Thoracic aorta (tissue), 2 donors: ENCODE data around the gene MXD3. TPM values are rescaled to one million over a fixed set of nuclear protein-coding genes. Genes with fewer than 3 reads are reported as not detected.
"Not testable (repeated sequence)": the region's sequence is repeated elsewhere in the genome, so short reads cannot be mapped to it uniquely, and the experiment has no call there.

Source experiments
- ATAC-seq: fragments of 150-250 bp; one replicate; pipeline ENCODE4 v1.8.0; 2017; ENCODE audit warnings: low read depth; ENCODE audit not compliant: insufficient number of reproducible peaks, low FRiP score
- DNase-seq: peaks from one replicate; pipeline ENCODE4 v3.0.0-alpha.2; 2020; ENCODE audit warnings: low spot score
- H3K27ac ChIP-seq, 2 donors: fragments of 200-600 bp; sonication (generic); 1 replicate in 1 of 2; 2 replicates in 1 of 2; pipeline ENCODE4 v1.5.1; 2016; ENCODE audit warnings: mild to moderate bottlenecking in 2 of 2, moderate library complexity in 2 of 2
- H3K27me3 ChIP-seq: fragments of 200-600 bp; sonication (generic); replicated peaks from 2 replicates; pipeline ENCODE4 v1.6.0; 2016; ENCODE audit warnings: mild to moderate bottlenecking; ENCODE audit not compliant: insufficient read depth
- H3K36me3 ChIP-seq: fragments of 200-600 bp; sonication (generic); one replicate; pipeline ENCODE4 v1.5.1; 2016
- H3K4me1 ChIP-seq, 2 donors: fragments of 200-600 bp; sonication (generic); 1 replicate in 1 of 2; 2 replicates in 1 of 2; pipeline versions ENCODE4 v1.5.1 to v1.6.0; 2016; ENCODE audit warnings: low read depth in 2 of 2, mild to moderate bottlenecking in 1 of 2; ENCODE audit not compliant: control insufficient read depth in 1 of 2
- H3K4me3 ChIP-seq: fragments of 200-600 bp; sonication (generic); 2 replicates; pipeline ENCODE4 v1.5.1; 2016; ENCODE audit warnings: mild to moderate bottlenecking
- H3K9me3 ChIP-seq: fragments of 200-600 bp; sonication (generic); 2 replicates; pipeline ENCODE4 v1.5.1; 2016
- CTCF ChIP-seq: fragments of 200-600 bp; sonication (generic); IDR thresholded peaks from one replicate; pipeline ENCODE4 v1.5.1; 2019; ENCODE audit warnings: antibody characterized with exemption
- total RNA-seq, 2 donors: library from RNA; depleted of rRNA; stranded (reverse); fragments of >200 nt; gene quantifications; one replicate each; pipeline versions ENCODE4 v1.1.0 to v1.2.3, GENCODE V29; 2016

Gene MXD3
- total RNA-seq, 2 donors from 2014 or later = 11.9 to 17.6 TPM

- no peaks in the 10 kb centered on the region for H3K9me3 ChIP-seq
- no peaks in the 10 kb centered on the region for H3K27me3 ChIP-seq
- peaks cover 14% of the 10 kb centered on the region for H3K36me3 ChIP-seq
- no peak for DNase-seq
- no peak for ATAC-seq
- H3K27ac ChIP-seq = no peak overlapping the region
- H3K4me3 ChIP-seq = no peak overlapping the region
- peaks cover 18 to 39% of the 10 kb centered on the region in 2 donors for H3K4me1 ChIP-seq
- TF ChIP-seq CTCF = no peak
Measured at GRCh38 chr5:177307544-177308363, 3.9 kb downstream of the MXD3 start.

GRCh38 chr5:177306674-177307543 lies 4.8 kb downstream of the MXD3 start:
- H3K4me1 ChIP-seq = peaks cover 27 to 39% of the 10 kb centered on the region in 2 donors
- no peak for TF ChIP-seq CTCF
- peaks cover 14% of the 10 kb centered on the region for H3K36me3 ChIP-seq
- H3K4me3 ChIP-seq = no peak overlapping the region
- DNase-seq (no peak), ATAC-seq (no peak)
- H3K9me3 ChIP-seq = no peaks in the 10 kb centered on the region
- no peak overlapping the region for H3K27ac ChIP-seq
- no peaks in the 10 kb centered on the region for H3K27me3 ChIP-seq

- DNase-seq = not testable (repeated sequence)
- H3K4me1 ChIP-seq = peaks cover 23 to 39% of the 10 kb centered on the region in 2 donors
Measured at GRCh38 chr5:177306103-177306640, 5.5 kb downstream of the MXD3 start.

GRCh38 chr5:177304392-177305119 lies 7.1 kb downstream of the MXD3 start:
- Histone ChIP-seq H3K4me3 (peak overlapping the region; percentile 93), H3K4me1 (peaks cover 32 to 40% of the 10 kb centered on the region in 2 donors), H3K36me3 (peaks cover 14% of the 10 kb centered on the region), H3K27ac (peak overlapping the region; percentile 66 to 79), H3K9me3 (no peaks in the 10 kb centered on the region), H3K27me3 (no peaks in the 10 kb centered on the region)
- ATAC-seq (no peak), DNase-seq (no peak)
- no peak for TF ChIP-seq CTCF

More at GRCh38 chr5:177306103-177306640, 5.5 kb downstream of the MXD3 start:
- peaks cover 14% of the 10 kb centered on the region for H3K36me3 ChIP-seq
- H3K4me3 ChIP-seq, H3K9me3 ChIP-seq, H3K27me3 ChIP-seq, ATAC-seq, H3K27ac ChIP-seq: not testable (repeated sequence)

- Histone ChIP-seq H3K4me1 (peaks cover 32 to 40% of the 10 kb centered on the region in 2 donors), H3K36me3 (peaks cover 14% of the 10 kb centered on the region), H3K27ac (peak overlapping the region; percentile 66 to 79), H3K4me3 (peak overlapping the region; percentile 93), H3K9me3 (no peaks in the 10 kb centered on the region), H3K27me3 (no peaks in the 10 kb centered on the region)
- no peak for DNase-seq
- ATAC-seq = no peak
- TF ChIP-seq CTCF = no peak
Measured at GRCh38 chr5:177303925-177304391, 7.7 kb downstream of the MXD3 start.
